ENCODE results near the gene PKP4. TPM values are rescaled to one million over a fixed set of nuclear protein-coding genes. Genes with fewer than 3 reads are reported as not detected.

The PKP4 gene
- total and polyA plus RNA-seq, 2 of the 8 experiments (the other 6 are each of a cell fraction or from before 2014, with no cell fraction given), result 48.2 to 88.0 TPM

DNA sequence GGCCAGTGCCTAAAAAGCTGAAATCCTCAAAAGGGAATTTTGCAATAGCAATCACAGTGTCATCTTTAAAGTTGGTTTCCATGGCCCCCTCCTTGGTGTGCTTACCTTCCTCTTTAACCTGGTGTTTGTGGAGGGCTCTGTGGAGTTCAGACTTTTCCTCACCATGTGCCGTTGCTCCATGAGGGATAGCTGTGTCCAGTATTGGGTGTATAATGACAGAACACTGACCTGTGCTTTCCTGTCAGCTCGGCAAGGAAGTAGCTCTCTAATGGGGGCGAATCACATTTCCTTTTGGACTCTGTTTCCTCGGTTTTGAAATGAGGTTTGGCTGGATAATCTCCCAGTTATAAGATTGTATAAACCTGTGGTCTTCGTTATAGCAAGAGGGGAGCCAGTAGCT lies 172.4 kb downstream of the PKP4 start:
- no peak overlapping the region for H2AK5ac ChIP-seq (ENCODE audit: low read depth, low read length)
- H3K4me1 ChIP-seq (replicated peaks in 1 of 4; ENCODE audit: control insufficient read depth in 3 of 4, insufficient read depth in 4 of 4, low read length in 3 of 4), result no peaks in the 10 kb centered on the region
- FAIRE-seq (no peak), DNase-seq (ENCODE audit: low read depth in 1 of 2, low spot score in 2 of 2) (no peak)
- no peaks in the 10 kb centered on the region for H3K27me3 ChIP-seq (replicated peaks in 1 of 4; ENCODE audit: control insufficient read depth in 3 of 4, extremely low read depth in 1 of 4, insufficient read depth in 3 of 4, low read length in 3 of 4)
- H2BK120ac ChIP-seq (replicated peaks; ENCODE audit: low read depth, low read length), result no peak overlapping the region
- whole genome bisulfite sequencing, 2 experiments (ENCODE audit: extremely low coverage in 1 of 2, insufficient coverage in 1 of 2, insufficient read length in 1 of 2, insufficient replicate concordance in 2 of 2, low coverage in 1 of 2, low lambda C conversion rate in 2 of 2, missing lambda C conversion rate in 1 of 2), result 87% methylated on average over 5 of the region's 5 CpGs; no CpG with 5 or more reads in 1 of the 2 experiments
- no peak overlapping the region for H3K14ac ChIP-seq (ENCODE audit: insufficient read length)
- no peak overlapping the region for H2BK12ac ChIP-seq (ENCODE audit: low read depth, low read length)
- TF ChIP-seq, protein P1, sequence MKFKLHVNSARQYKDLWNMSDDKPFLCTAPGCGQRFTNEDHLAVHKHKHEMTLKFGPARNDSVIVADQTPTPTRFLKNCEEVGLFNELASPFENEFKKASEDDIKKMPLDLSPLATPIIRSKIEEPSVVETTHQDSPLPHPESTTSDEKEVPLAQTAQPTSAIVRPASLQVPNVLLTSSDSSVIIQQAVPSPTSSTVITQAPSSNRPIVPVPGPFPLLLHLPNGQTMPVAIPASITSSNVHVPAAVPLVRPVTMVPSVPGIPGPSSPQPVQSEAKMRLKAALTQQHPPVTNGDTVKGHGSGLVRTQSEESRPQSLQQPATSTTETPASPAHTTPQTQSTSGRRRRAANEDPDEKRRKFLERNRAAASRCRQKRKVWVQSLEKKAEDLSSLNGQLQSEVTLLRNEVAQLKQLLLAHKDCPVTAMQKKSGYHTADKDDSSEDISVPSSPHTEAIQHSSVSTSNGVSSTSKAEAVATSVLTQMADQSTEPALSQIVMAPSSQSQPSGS (IDR thresholded peaks at IDR 0.05; ENCODE audit: low read length), result no peak
- TF ChIP-seq BCL11A (IDR thresholded peaks at IDR 0.05; ENCODE audit: low read depth in 2 of 2, low read length in 2 of 2) (no peak), TAF1 (IDR thresholded peaks at IDR 0.05; ENCODE audit: low read depth, low read length) (no peak)
- no peak overlapping the region for H4K91ac ChIP-seq (replicated peaks; ENCODE audit: insufficient read length, low read length)
- H2BK5ac ChIP-seq (ENCODE audit: low read depth, low read length), result no peak overlapping the region
- no peak overlapping the region for H3K9ac ChIP-seq (replicated peaks in 1 of 4; ENCODE audit: extremely low read depth in 1 of 4, low read depth in 3 of 4, low read length in 3 of 4)
- no peak overlapping the region for H3K4me3 ChIP-seq (ENCODE audit: extremely low read depth in 1 of 4, insufficient read depth in 2 of 4, low read depth in 3 of 4, low read length in 4 of 4)
- H3K4ac ChIP-seq (replicated peaks; ENCODE audit: insufficient read length, low read depth, low read length), result no peak overlapping the region
- H3K27ac ChIP-seq (ENCODE audit: low read depth, low read length), result no peak overlapping the region
- H2AFZ ChIP-seq (ENCODE audit: low read length), result no peak overlapping the region
- no peak overlapping the region for H3K23ac ChIP-seq (ENCODE audit: insufficient read length)
- no peaks in the 10 kb centered on the region for H3K23me2 ChIP-seq (ENCODE audit: low read depth, low read length)
- peaks cover 0 to 39% (median 11%) of the 10 kb centered on the region in 4 experiments; a peak in 5 of 8 replicates for H3K36me3 ChIP-seq (ENCODE audit: control insufficient read depth in 2 of 4, insufficient read depth in 4 of 4, low read length in 3 of 4)
- H4K20me1 ChIP-seq (replicated peaks in 1 of 2; ENCODE audit: control insufficient read depth in 1 of 2, insufficient read depth in 2 of 2, low read length in 2 of 2), result peaks cover 0 to 3% of the 10 kb centered on the region in 2 experiments
- H4K5ac ChIP-seq (ENCODE audit: insufficient read length, low read depth, low read length), result no peak overlapping the region
- no peak overlapping the region for H2BK20ac ChIP-seq (ENCODE audit: low read length)
- no peak overlapping the region for H3K56ac ChIP-seq (replicated peaks; ENCODE audit: insufficient read length, low read depth, low read length)
- H3K79me1 ChIP-seq (ENCODE audit: low read depth, low read length), result no peaks in the 10 kb centered on the region
- no peaks in the 10 kb centered on the region for H3K79me2 ChIP-seq (ENCODE audit: control insufficient read depth in 1 of 2, insufficient read depth in 2 of 2, low read length in 2 of 2)
- ChIA-PET CTCF (ENCODE audit: partially characterized antibody) (no interaction called here), POLR2A (ENCODE audit: partially characterized antibody) (interaction anchor here (1.0 to 1.2 kb wide), 2 partner anchors 20 to 171 kb away, joined by 3 read pairs; no protein-coding TSS in a partner anchor)
- H3K9me3 ChIP-seq (ENCODE audit: insufficient read depth in 2 of 2, low read depth in 1 of 2, low read length in 1 of 2), result no peaks in the 10 kb centered on the region
- H4K8ac ChIP-seq (ENCODE audit: extremely low read depth, insufficient read depth, low read length), result no peak overlapping the region
- no peak overlapping the region for H2BK15ac ChIP-seq (ENCODE audit: low read length)
- H3K4me2 ChIP-seq (ENCODE audit: insufficient read depth in 1 of 2, low read depth in 2 of 2, low read length in 2 of 2), result no peak overlapping the region
- no peak overlapping the region for H3K18ac ChIP-seq (ENCODE audit: extremely low read depth, low read length)
